ENCODE results near the gene TRAM2.

DNA sequence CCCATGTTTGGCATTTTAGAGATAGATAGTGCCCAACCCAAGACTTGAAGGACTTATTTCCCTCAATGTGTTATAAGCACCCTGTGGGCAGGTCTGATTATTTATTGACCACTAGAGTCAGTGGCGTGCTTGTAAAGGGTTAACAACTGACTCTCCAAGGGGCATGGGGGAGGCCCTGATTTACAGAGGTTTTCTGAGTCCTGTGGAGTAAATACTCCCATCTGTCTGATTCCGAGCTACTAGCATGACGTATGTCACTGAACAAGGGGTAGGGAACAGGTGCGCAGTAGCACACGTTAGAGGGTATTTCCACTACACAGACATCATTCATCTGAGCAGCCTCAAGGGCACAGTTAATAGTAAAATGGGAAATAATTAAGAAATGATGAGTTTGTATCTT is 17.4 kb upstream of the TRAM2 start:
- no peak for TF ChIP-seq HNRNPUL1 (IDR thresholded peaks at IDR 0.05; ENCODE audit: low read length)
- TF ChIP-seq, protein P1, sequence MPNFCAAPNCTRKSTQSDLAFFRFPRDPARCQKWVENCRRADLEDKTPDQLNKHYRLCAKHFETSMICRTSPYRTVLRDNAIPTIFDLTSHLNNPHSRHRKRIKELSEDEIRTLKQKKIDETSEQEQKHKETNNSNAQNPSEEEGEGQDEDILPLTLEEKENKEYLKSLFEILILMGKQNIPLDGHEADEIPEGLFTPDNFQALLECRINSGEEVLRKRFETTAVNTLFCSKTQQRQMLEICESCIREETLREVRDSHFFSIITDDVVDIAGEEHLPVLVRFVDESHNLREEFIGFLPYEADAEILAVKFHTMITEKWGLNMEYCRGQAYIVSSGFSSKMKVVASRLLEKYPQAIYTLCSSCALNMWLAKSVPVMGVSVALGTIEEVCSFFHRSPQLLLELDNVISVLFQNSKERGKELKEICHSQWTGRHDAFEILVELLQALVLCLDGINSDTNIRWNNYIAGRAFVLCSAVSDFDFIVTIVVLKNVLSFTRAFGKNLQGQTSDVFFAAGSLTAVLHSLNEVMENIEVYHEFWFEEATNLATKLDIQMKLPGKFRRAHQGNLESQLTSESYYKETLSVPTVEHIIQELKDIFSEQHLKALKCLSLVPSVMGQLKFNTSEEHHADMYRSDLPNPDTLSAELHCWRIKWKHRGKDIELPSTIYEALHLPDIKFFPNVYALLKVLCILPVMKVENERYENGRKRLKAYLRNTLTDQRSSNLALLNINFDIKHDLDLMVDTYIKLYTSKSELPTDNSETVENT (CRISPR knock-in tag; IDR thresholded peaks at IDR 0.05): no peak
- no peak for TF ChIP-seq POLR2AphosphoS5 (IDR thresholded peaks at IDR 0.05; ENCODE audit: control insufficient read depth, insufficient read depth, low read depth, low read length)
- TF ChIP-seq HDGF (IDR thresholded peaks at IDR 0.05): no peak
